AG04449 (cell line): Measurements from ENCODE around the gene RFX1.
"Not testable (repeated sequence)": the region's sequence is repeated elsewhere in the genome, so short reads cannot be mapped to it uniquely, and the experiment has no call there.

Experiments
- CTCF ChIA-PET: fragments of 350-600 bp; formaldehyde crosslinking; extraction: SDS; loops from one replicate; lab custom pipeline; 2021; ENCODE audit warnings: antibody characterized with exemption; lab: Yijun Ruan, JAX
- POLR2A ChIA-PET: fragments of 400-600, 350-600 bp; formaldehyde crosslinking; extraction: SDS; loops from one replicate; lab custom pipeline; 2020; ENCODE audit warnings: antibody characterized with exemption, inconsistent platforms; lab: Yijun Ruan, JAX
- DNase-seq: peaks from one replicate; pipeline ENCODE4 v3.0.0-alpha.2; 2010; ENCODE audit warnings: low read depth, low spot score
- H3K4me3 ChIP-seq: 2 replicates; pipeline ENCODE4 v1.5.1; 2011; ENCODE audit warnings: low read depth, mild to moderate bottlenecking, control low read depth, low read length
- TF ChIP-seq, protein P1 (sequence below): IDR thresholded peaks from one replicate; pipeline ENCODE4 v1.5.1; 2011; ENCODE audit warnings: mild to moderate bottlenecking, moderate library complexity, low read length, control low read depth, inconsistent platforms; ENCODE audit not compliant: insufficient read depth; ENCODE audit errors: missing control alignments

RFX1 gene

DNA sequence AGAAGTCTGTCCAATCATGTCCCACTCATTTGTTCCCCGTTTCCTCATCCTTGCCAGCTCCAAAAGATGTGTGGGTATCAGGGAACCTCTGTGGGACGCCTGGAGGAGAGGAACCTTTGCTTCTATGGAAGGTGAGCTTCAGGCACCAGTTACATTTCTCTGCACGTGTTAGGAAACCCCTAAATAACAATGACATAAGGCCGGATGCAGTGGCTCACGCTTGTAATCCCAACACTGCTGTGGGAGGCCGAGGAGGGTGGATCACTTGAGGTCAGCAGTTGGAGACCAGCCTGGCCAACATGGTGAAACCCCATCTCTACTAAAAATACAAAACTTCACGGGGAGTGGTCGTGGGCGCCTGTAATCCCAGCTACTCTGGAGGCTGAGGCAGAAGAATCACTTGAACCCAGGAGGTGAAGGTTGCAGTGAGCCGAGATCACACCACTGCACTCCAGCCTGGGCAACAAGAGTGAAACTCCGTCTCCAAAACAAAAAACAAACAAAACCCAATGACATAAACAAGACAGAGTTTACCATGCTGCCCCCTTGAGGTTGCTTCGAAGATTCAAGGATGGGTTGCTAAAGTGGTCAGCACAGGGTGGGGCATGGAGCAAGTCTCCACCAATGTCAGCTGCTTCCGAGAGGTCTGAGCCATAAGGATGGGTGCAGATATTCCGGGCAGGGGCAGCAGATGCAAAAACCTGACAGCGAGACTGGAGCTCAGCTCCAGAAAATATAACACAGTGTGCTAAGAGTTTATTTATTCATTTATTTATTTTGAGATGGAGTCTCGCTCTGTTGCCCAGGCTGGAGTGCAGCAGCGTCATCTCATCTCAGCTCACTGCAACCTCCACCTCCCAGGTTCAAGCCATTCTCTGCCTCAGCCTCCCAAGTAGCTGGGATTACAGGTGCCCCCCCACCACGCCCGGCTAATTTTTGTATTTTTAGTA is 36.8 kb upstream of the RFX1 start:
- H3K4me3 ChIP-seq, DNase-seq, POLR2A ChIA-PET: not testable (repeated sequence)
- TF ChIP-seq, protein P1, sequence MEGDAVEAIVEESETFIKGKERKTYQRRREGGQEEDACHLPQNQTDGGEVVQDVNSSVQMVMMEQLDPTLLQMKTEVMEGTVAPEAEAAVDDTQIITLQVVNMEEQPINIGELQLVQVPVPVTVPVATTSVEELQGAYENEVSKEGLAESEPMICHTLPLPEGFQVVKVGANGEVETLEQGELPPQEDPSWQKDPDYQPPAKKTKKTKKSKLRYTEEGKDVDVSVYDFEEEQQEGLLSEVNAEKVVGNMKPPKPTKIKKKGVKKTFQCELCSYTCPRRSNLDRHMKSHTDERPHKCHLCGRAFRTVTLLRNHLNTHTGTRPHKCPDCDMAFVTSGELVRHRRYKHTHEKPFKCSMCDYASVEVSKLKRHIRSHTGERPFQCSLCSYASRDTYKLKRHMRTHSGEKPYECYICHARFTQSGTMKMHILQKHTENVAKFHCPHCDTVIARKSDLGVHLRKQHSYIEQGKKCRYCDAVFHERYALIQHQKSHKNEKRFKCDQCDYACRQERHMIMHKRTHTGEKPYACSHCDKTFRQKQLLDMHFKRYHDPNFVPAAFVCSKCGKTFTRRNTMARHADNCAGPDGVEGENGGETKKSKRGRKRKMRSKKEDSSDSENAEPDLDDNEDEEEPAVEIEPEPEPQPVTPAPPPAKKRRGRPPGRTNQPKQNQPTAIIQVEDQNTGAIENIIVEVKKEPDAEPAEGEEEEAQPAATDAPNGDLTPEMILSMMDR = peak; percentile 60
- CTCF ChIA-PET = interaction anchor here (0.7 to 11.1 kb wide), 13 partner anchors 9 to 167 kb away, joined by 3 to 106 read pairs (median 6); partner anchors contain the start of genes ASF1B, IL27RA, MISP3 and PALM3

DNA sequence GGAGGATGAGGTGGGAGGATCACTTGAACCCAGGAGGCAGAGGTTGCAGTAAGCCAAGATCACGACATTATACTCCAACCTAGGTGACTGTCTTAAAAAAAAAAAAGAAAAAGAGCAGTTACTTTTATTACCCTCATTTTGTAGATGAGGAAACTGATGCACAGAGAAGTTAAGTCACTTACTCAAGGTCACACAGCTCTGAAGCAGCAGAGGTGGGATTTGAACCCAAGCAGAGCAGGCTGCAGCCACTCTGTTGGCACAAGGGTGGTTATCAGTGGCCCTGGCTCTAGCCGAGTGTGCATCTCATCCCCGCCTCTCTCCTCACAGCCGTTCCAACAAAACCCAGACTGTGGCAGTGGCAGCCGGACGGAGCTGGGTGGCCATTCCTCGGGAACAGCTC is 33.1 kb upstream of the RFX1 start:
- ChIA-PET POLR2A (no interaction called here), CTCF (interaction anchor here (0.9 to 2.3 kb wide), 4 partner anchors 7 to 34 kb away, joined by 3 to 7 read pairs (median 5); partner anchors contain the start of genes IL27RA and MISP3)
- H3K4me3 ChIP-seq = no peak overlapping the region
- DNase-seq = no peak
- TF ChIP-seq, protein P1 = no peak

DNA sequence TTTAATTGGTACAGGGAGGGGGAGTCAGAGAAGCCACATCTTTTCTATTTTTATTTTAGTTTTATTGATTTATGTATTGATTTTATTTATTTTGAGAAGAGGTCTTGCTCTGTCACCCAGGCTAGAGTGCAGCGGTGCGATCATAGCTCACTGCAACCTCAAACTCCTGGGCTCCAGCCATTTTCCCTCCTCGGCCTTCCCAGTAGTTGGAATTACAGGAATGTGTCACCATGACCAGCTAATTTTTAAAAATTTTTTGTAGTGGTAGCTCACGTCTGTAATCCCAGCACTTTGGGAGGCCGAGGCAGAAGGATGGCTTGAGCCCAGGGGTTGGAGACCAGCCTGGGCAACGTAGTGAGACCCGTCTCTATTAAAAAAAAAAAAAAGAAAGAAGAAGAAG is 29.6 kb upstream of the RFX1 start:
- CTCF ChIA-PET = interaction anchor here (1.0 to 2.2 kb wide), 3 partner anchors 12 to 14 kb away, joined by 3 to 11 read pairs (median 4); no protein-coding TSS in a partner anchor
- no peak overlapping the region for H3K4me3 ChIP-seq
- POLR2A ChIA-PET = no interaction called here
- TF ChIP-seq, protein P1 = no peak
- no peak for DNase-seq

DNA sequence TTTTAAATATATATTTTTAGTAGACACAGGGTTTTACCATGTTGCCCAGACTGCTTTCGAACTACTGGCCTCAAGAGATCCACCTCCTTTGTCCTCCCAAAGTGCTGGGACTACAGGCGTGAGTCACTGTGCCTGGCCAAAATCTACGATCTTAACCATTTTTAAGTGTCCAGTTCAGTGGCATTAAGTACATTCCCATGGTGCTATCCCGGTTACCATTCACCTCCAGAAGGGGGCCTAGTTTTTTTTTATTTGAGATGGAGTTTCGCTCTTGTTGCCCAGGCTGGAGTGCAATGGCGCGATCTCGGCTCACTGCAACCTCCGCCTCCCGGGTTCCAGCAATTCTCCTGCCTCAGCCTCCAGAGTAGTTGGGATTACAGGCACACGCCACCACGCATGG is 29.0 kb upstream of the RFX1 start:
- CTCF ChIA-PET = interaction anchor here (0.7 to 1.0 kb wide), 2 partner anchors 13 to 30 kb away, joined by 3 read pairs; no protein-coding TSS in a partner anchor
- H3K4me3 ChIP-seq, DNase-seq, POLR2A ChIA-PET: not testable (repeated sequence)

DNA sequence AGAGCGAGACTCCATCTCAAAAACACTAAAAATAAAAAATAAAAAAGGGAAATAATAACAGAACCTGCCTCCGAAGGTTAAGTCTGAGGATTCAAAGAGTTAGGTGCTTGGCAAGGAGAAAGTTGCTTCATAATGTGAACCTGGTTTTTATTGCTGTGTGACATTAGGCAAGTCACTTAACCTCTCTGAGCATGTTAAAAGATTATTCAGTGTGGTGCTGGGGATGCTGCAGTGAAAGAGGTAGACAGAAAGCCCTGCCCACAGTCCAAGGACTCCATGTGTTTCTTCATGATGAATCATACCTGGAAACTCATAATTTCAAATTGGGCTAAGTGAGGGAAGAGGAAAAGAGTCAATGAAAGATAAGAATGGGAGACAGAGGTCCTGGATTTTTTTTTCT is 27.8 kb upstream of the RFX1 start:
- ChIA-PET CTCF (interaction anchor here (4.4 kb wide), 1 partner anchor 9 kb away, joined by 30 read pairs; no protein-coding TSS in a partner anchor), POLR2A (no interaction called here)
- TF ChIP-seq, protein P1 = no peak
- H3K4me3 ChIP-seq = no peak overlapping the region
- no peak for DNase-seq

DNA sequence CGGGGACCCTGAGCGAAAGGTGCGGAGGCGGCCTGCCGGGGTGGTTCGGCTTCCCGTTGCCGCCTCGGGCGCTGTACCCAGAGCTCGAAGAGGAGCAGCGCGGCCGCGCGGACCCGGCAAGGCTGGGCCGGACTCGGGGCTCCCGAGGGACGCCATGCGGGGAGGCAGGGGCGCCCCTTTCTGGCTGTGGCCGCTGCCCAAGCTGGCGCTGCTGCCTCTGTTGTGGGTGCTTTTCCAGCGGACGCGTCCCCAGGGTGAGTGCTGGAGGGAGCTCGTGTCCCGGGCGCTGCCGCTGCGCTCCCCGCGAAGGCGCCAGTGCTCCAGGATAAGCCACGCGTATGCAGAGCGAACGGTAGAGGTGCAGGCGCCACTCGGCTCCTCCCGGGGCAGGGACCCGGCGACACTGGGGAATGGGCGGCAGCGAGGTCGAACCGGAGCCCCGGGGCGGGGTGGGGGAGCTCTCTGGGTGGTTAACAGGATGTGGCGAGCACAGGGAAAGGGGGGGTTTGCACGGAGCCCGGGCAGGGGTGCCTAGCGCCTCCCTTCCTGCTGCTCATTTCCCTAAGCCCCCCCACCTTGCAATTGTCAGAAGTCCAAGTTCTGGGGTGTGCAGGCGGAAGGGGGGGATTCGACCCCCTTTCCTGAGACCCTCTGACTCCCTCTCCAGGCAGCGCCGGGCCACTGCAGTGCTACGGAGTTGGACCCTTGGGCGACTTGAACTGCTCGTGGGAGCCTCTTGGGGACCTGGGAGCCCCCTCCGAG is 25.8 kb upstream of the RFX1 start, which contains the start of gene IL27RA:
TSS of gene IL27RA (plus strand) at position 44 of the 762 bp plus-strand sequence. CDS start at position 155, 111 bp downstream.
- POLR2A ChIA-PET = interaction anchor here (1.0 to 1.2 kb wide), 2 partner anchors 15 to 25 kb away, joined by 3 to 4 read pairs; no protein-coding TSS in a partner anchor
- no peak for DNase-seq
- TF ChIP-seq, protein P1 = peak; percentile 80
- peak within 1 kb of the TSS; percentile 73 for H3K4me3 ChIP-seq
- CTCF ChIA-PET = interaction anchor here (0.8 to 4.4 kb wide), 19 partner anchors 9 to 159 kb away, joined by 3 to 30 read pairs (median 4); partner anchors contain the start of genes BRME1, CC2D1A, MISP3 and PODNL1
